ENCODE results near the gene CACNA2D2. TPM values are rescaled to one million over a fixed set of nuclear protein-coding genes. Genes with fewer than 3 reads are reported as not detected.

CACNA2D2 gene
- total and polyA plus RNA-seq, 2 experiments from 2014 or later = 0.87 to 1.5 TPM

GRCh38 chr3:50364573-50365079 is 138.8 kb downstream of the CACNA2D2 start:
- WGBS (ENCODE audit: low lambda C conversion rate, missing lambda C conversion rate) = 7% methylated on average over 42 of the region's 48 CpGs
- Histone ChIP-seq H2AFZ (peak overlapping the region; percentile 88), H3K27ac (peak overlapping the region; percentile 52), H3K27me3 (no peaks in the 10 kb centered on the region), H3K9me3 (ENCODE audit: low read depth) (no peaks in the 10 kb centered on the region), H3K4me3 (peak overlapping the region; percentile 37), H3K36me3 (replicated peaks; ENCODE audit: insufficient read depth, low read depth) (no peaks in the 10 kb centered on the region), H4K20me1 (ENCODE audit: insufficient read depth, poor library complexity, severe bottlenecking) (no peaks in the 10 kb centered on the region), H3K4me1 (ENCODE audit: insufficient read depth) (no peaks in the 10 kb centered on the region), H3K9me2 (replicated peaks; ENCODE audit: insufficient read depth) (no peaks in the 10 kb centered on the region), H3K4me2 (peak overlapping the region; percentile 93), H3K79me2 (no peaks in the 10 kb centered on the region)
- TF ChIP-seq EZH2 (IDR thresholded peaks at IDR 0.05; ENCODE audit: borderline replicate concordance) = no peak
- TF ChIP-seq CTCF (IDR thresholded peaks at IDR 0.05; ENCODE audit: poor library complexity) = no peak
- TF ChIP-seq EZH2phosphoT487 (IDR thresholded peaks at IDR 0.05; ENCODE audit: low read depth, severe bottlenecking, unreplicated experiment) = no peak
- peak; percentile 58 for DNase-seq (ENCODE audit: low spot score)

GRCh38 chr3:50359760-50360110 is 143.7 kb downstream of the CACNA2D2 start:
- peak overlapping the region; percentile 65 for H3K4me2 ChIP-seq
- H3K4me3 ChIP-seq = no peak overlapping the region
- no peaks in the 10 kb centered on the region for H3K27me3 ChIP-seq
- TF ChIP-seq CTCF (IDR thresholded peaks at IDR 0.05; ENCODE audit: poor library complexity) (no peak), EZH2phosphoT487 (IDR thresholded peaks at IDR 0.05; ENCODE audit: low read depth, severe bottlenecking, unreplicated experiment) (no peak), EZH2 (IDR thresholded peaks at IDR 0.05; ENCODE audit: borderline replicate concordance) (no peak)
- H3K9me3 ChIP-seq (ENCODE audit: low read depth) = no peaks in the 10 kb centered on the region
- no peaks in the 10 kb centered on the region for H3K9me2 ChIP-seq (replicated peaks; ENCODE audit: insufficient read depth)
- H2AFZ ChIP-seq = peak overlapping the region; percentile 8
- WGBS (ENCODE audit: low lambda C conversion rate, missing lambda C conversion rate) = 20% methylated on average over 8 of the region's 8 CpGs
- peaks cover 38% of the 10 kb centered on the region for H4K20me1 ChIP-seq (ENCODE audit: insufficient read depth, poor library complexity, severe bottlenecking)
- H3K4me1 ChIP-seq (ENCODE audit: insufficient read depth) = peaks cover 27% of the 10 kb centered on the region
- H3K79me2 ChIP-seq = peaks cover 43% of the 10 kb centered on the region
- H3K27ac ChIP-seq = no peak overlapping the region
- no peak for DNase-seq (ENCODE audit: low spot score)
- H3K36me3 ChIP-seq (replicated peaks; ENCODE audit: insufficient read depth, low read depth) = no peaks in the 10 kb centered on the region

- DNase-seq (ENCODE audit: low spot score) = peak; percentile 98
- no peaks in the 10 kb centered on the region for H3K9me3 ChIP-seq (ENCODE audit: low read depth)
- H3K27ac ChIP-seq = peak within 1 kb of the TSS; percentile 82
- peak within 1 kb of the TSS; percentile 99 for H3K4me2 ChIP-seq
- peak within 1 kb of the TSS; percentile 74 for H3K4me3 ChIP-seq
- H4K20me1 ChIP-seq (ENCODE audit: insufficient read depth, poor library complexity, severe bottlenecking) = peaks cover 38% of the 10 kb centered on the region
- H3K79me2 ChIP-seq = peaks cover 43% of the 10 kb centered on the region
- no peak for TF ChIP-seq EZH2phosphoT487 (IDR thresholded peaks at IDR 0.05; ENCODE audit: low read depth, severe bottlenecking, unreplicated experiment)
- TF ChIP-seq EZH2 (IDR thresholded peaks at IDR 0.05; ENCODE audit: borderline replicate concordance) = no peak
- no peak for TF ChIP-seq CTCF (IDR thresholded peaks at IDR 0.05; ENCODE audit: poor library complexity)
- peaks cover 27% of the 10 kb centered on the region for H3K4me1 ChIP-seq (ENCODE audit: insufficient read depth)
- no peaks in the 10 kb centered on the region for H3K27me3 ChIP-seq
- WGBS (ENCODE audit: low lambda C conversion rate, missing lambda C conversion rate) = 8% methylated on average over 64 of the region's 64 CpGs
- no peaks in the 10 kb centered on the region for H3K9me2 ChIP-seq (replicated peaks; ENCODE audit: insufficient read depth)
- no peaks in the 10 kb centered on the region for H3K36me3 ChIP-seq (replicated peaks; ENCODE audit: insufficient read depth, low read depth)
- H2AFZ ChIP-seq = peak within 1 kb of the TSS; percentile 28
Measured at GRCh38 chr3:50358911-50359759, 144.3 kb downstream of the CACNA2D2 start, which contains the start of gene TMEM115. TMEM115 (minus strand) TSS chr3:50359521; CDS start chr3:50359063, 458 bp downstream.
